ENCODE results near the gene LHX6.
A peak's percentile ranks its signal among the peaks of the same experiment; 100 is the strongest.

LHX6 gene

DNA sequence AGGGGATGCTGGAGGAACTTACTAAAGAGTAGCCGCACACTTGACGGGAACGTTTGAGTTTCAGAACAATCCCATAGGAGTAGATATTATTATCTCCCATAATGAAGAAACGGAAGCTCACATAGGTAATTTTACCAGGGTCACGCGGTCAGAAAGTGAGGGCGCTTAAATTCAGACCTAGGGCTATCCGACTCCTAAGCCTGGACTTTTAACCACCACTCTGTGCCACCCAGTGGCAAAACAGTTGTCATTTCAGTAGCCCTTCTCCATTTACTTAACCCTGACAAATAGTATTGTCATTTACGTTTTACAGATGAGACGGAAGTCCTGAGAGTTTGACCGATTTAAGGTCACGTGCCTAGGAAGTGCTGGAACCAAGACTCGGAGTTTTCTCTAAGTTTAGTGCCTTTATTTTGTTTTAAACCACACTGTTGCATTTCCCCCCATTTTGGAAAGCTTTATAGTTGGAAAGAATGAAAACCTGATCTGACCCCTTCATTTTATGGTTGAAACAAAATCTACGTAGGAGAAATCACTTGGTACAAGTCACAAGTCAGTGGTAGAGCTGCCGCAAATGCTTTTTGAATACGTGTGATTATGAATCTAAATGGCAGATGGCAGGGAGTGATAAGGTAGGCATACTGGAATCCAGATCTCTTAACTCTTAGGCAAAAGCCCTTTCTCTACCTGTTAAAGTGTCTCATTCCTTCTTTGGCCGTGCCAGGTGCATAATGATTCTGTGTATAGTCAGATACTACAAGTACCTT lies 36.6 kb upstream of the LHX6 start:
- TF ChIP-seq SIN3A (IDR thresholded peaks at IDR 0.05; ENCODE audit: borderline replicate concordance, insufficient read depth, low read length) (no peak), TAF1 (IDR thresholded peaks at IDR 0.05; ENCODE audit: borderline replicate concordance, insufficient read depth, low read length) (no peak), POLR2AphosphoS5 (IDR thresholded peaks at IDR 0.05; ENCODE audit: low read depth, low read length) (no peak), FOXP2 (optimal IDR thresholded peaks at IDR 0.05; ENCODE audit: borderline replicate concordance, extremely low read depth, extremely low read length, insufficient read depth) (no peak)
- TF ChIP-seq, protein P1, sequence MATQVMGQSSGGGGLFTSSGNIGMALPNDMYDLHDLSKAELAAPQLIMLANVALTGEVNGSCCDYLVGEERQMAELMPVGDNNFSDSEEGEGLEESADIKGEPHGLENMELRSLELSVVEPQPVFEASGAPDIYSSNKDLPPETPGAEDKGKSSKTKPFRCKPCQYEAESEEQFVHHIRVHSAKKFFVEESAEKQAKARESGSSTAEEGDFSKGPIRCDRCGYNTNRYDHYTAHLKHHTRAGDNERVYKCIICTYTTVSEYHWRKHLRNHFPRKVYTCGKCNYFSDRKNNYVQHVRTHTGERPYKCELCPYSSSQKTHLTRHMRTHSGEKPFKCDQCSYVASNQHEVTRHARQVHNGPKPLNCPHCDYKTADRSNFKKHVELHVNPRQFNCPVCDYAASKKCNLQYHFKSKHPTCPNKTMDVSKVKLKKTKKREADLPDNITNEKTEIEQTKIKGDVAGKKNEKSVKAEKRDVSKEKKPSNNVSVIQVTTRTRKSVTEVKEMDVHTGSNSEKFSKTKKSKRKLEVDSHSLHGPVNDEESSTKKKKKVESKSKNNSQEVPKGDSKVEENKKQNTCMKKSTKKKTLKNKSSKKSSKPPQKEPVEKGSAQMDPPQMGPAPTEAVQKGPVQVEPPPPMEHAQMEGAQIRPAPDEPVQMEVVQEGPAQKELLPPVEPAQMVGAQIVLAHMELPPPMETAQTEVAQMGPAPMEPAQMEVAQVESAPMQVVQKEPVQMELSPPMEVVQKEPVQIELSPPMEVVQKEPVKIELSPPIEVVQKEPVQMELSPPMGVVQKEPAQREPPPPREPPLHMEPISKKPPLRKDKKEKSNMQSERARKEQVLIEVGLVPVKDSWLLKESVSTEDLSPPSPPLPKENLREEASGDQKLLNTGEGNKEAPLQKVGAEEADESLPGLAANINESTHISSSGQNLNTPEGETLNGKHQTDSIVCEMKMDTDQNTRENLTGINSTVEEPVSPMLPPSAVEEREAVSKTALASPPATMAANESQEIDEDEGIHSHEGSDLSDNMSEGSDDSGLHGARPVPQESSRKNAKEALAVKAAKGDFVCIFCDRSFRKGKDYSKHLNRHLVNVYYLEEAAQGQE (IDR thresholded peaks at IDR 0.05; ENCODE audit: insufficient read depth in 1 of 2, low read depth in 2 of 2, low read length in 2 of 2) = no peak

GRCh38 chr9:122264360-122265148 lies 35.8 kb upstream of the LHX6 start, which contains the start of the genes MRRF and RBM18:
TSS of gene MRRF (plus strand) at chr9:122264882. CDS start at chr9:122270892, 6,010 bp downstream.
TSS of gene RBM18 (minus strand) at chr9:122264840. CDS start at chr9:122261492, 3,348 bp downstream.
- TF ChIP-seq TAF1 (IDR thresholded peaks at IDR 0.05; ENCODE audit: borderline replicate concordance, insufficient read depth, low read length) (peak; percentile 62; the same call in 1 of the 2 replicates), FOXP2 (optimal IDR thresholded peaks at IDR 0.05; ENCODE audit: borderline replicate concordance, extremely low read depth, extremely low read length, insufficient read depth) (peak; percentile 87), POLR2AphosphoS5 (IDR thresholded peaks at IDR 0.05; ENCODE audit: low read depth, low read length) (peak; percentile 96), SIN3A (IDR thresholded peaks at IDR 0.05; ENCODE audit: borderline replicate concordance, insufficient read depth, low read length) (peak; percentile 8; the same call in 1 of the 2 replicates)
- TF ChIP-seq, protein P1 (IDR thresholded peaks at IDR 0.05; ENCODE audit: insufficient read depth in 1 of 2, low read depth in 2 of 2, low read length in 2 of 2) = no peak

GRCh38 chr9:122263699-122264349 lies 35.1 kb upstream of the LHX6 start:
- no peak for TF ChIP-seq TAF1 (IDR thresholded peaks at IDR 0.05; ENCODE audit: borderline replicate concordance, insufficient read depth, low read length)
- TF ChIP-seq, protein P1 (IDR thresholded peaks at IDR 0.05; ENCODE audit: insufficient read depth in 1 of 2, low read depth in 2 of 2, low read length in 2 of 2) = no peak

GRCh38 chr9:122262073-122262472 lies 33.3 kb upstream of the LHX6 start:
- no peak for TF ChIP-seq POLR2AphosphoS5 (IDR thresholded peaks at IDR 0.05; ENCODE audit: low read depth, low read length)
- TF ChIP-seq TAF1 (IDR thresholded peaks at IDR 0.05; ENCODE audit: borderline replicate concordance, insufficient read depth, low read length) = no peak
- TF ChIP-seq, protein P1 (IDR thresholded peaks at IDR 0.05; ENCODE audit: insufficient read depth in 1 of 2, low read depth in 2 of 2, low read length in 2 of 2) = no peak
- TF ChIP-seq SIN3A (IDR thresholded peaks at IDR 0.05; ENCODE audit: borderline replicate concordance, insufficient read depth, low read length) = no peak

Data from PFSK-1 (cell line).